ENCODE results near the gene BCAS3. TPM values are rescaled to one million over a fixed set of nuclear protein-coding genes. Genes with fewer than 3 reads are reported as not detected.

The BCAS3 gene
- total and polyA plus RNA-seq, 11 donors = 4.5 to 23.5 (median 17.9) TPM

GRCh38 chr17:61118871-61119270 is 441.2 kb downstream of the BCAS3 start:
- H3K27ac ChIP-seq = no peak overlapping the region
- intact Hi-C loops (cut with DNase I) = no loop called here
- ATAC-seq (no peak), DNase-seq (no peak)
- peaks cover 0 to 17% (median 11%) of the 10 kb centered on the region in 12 donors for H3K9me3 ChIP-seq
- no peaks in the 10 kb centered on the region for H3K27me3 ChIP-seq
- 84 to 88% (median 85%) methylated on average over 2 of the region's 2 CpGs for WGBS, 4 donors
- H3K4me1 ChIP-seq = no peaks in the 10 kb centered on the region
- no peaks in the 10 kb centered on the region for H3K36me3 ChIP-seq
- H3K4me3 ChIP-seq = no peak overlapping the region
- TF ChIP-seq CTCF (IDR thresholded peaks at IDR 0.05) = no peak

- H3K36me3 ChIP-seq = no peaks in the 10 kb centered on the region
- no peak overlapping the region for H3K27ac ChIP-seq
- no peak for DNase-seq
- no peaks in the 10 kb centered on the region for H3K27me3 ChIP-seq
- no peak for ATAC-seq
- intact Hi-C loops (cut with DNase I) = no loop called here
- H3K4me3 ChIP-seq = no peak overlapping the region
- peaks cover 0 to 9% (median 0%) of the 10 kb centered on the region in 12 donors for H3K4me1 ChIP-seq
- H3K9me3 ChIP-seq = peaks cover 0 to 3% (median 0%) of the 10 kb centered on the region in 12 donors
- TF ChIP-seq POLR2A (IDR thresholded peaks at IDR 0.05) = no peak
- TF ChIP-seq CTCF (IDR thresholded peaks at IDR 0.05) = no peak
- WGBS, 4 donors = 41 to 48% (median 46%) methylated on average over 2 of the region's 2 CpGs
Measured at GRCh38 chr17:61122326-61122913, 444.8 kb downstream of the BCAS3 start.

- H3K4me3 ChIP-seq = no peak overlapping the region
- no peak for ATAC-seq
- intact Hi-C loops (cut with DNase I) = no loop called here
Measured at GRCh38 chr17:61124562-61124961, 446.9 kb downstream of the BCAS3 start.

More at GRCh38 chr17:61124562-61124961, 446.9 kb downstream of the BCAS3 start:
- DNase-seq = no peak
- WGBS, 4 donors = 91 to 100% (median 98%) methylated on average over 1 of the region's 1 CpG
- H3K27me3 ChIP-seq = no peaks in the 10 kb centered on the region
- H3K36me3 ChIP-seq = no peaks in the 10 kb centered on the region
- TF ChIP-seq POLR2A (IDR thresholded peaks at IDR 0.05) (no peak), CTCF (IDR thresholded peaks at IDR 0.05) (no peak)
- no peaks in the 10 kb centered on the region for H3K9me3 ChIP-seq
- H3K4me1 ChIP-seq = peaks cover 0 to 30% (median 9%) of the 10 kb centered on the region in 12 donors
- no peak overlapping the region for H3K27ac ChIP-seq

Data from heart left ventricle (tissue), 16 donors.